GM12874 (cell line): ENCODE measurements around the gene SNCA.

Experiments used
- CTCF ChIP-seq: IDR thresholded peaks from 2 replicates; pipeline ENCODE4 v1.5.1; 2011; ENCODE audit warnings: low read depth, mild to moderate bottlenecking, control low read depth, low read length, moderate library complexity; ENCODE audit not compliant: insufficient read depth

Gene SNCA

GRCh38 chr4:89799071-89799470 lies 37.9 kb downstream of the SNCA start:
- TF ChIP-seq CTCF: no peak

DNA sequence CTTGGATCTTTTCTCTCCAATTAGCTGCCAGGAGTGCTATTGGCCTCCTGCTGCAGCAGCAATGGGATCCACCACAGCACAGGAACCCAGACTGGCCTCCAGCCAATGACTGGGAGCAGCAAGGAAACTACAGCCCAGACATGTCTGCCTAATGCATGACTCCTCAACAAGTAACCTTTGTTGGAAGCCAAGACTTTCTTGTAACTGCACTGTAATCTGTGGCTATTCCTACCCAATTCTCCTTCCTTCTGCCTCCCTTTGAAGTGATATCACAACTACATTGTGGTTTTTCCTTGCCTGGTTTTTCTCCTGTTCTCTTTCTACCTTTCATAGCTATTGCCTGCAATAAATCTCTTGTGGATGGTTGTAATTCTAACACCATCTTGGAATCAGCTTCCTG lies 39.8 kb downstream of the SNCA start:
- TF ChIP-seq CTCF: no peak

- no peak for TF ChIP-seq CTCF
Observed at GRCh38 chr4:89788206-89789072, 48.5 kb downstream of the SNCA start.

DNA sequence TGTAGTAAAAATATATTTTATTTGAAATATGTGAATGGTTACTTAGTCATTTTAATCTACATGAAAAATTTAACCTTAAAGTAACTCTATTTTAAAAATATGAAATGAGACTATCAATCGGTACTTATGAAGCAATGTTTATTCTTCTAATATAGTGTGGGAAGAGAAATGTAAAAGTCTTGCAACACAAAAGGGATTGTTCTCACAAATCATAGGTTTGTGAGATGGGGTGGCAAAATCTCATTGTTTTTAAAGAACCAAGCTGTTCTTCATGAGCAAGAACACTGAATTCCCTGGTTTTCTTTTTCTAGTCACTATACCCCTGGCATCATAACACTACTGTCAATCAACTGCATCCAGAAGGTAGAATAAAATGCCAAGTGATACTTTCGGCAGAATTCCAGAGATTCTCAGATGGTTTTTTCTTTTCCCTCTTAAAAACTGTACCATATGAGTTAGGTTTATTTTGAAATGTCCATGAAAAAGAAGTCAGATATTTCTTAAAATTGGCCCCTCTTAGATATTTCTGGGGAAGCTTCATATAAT lies 52.2 kb downstream of the SNCA start:
- TF ChIP-seq CTCF: no peak

DNA sequence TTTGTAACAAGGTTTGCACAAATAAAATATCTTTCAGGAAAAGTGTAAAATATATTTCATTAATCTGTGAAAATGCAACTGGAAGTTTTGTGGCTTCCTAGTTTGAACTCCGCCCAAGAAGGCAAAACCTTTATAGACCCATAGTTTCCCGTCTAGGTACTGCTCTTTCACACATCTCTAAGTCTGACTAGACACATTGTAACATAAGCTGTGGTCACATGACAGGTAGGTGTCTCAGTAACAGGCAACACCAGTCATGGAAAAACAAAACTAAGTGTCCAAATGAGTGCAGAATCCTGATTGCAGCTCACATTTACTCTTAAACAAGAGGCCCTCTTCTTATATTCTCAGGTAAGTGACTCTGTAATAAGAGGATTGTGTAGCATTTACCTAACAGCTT lies 55.6 kb downstream of the SNCA start:
- no peak for TF ChIP-seq CTCF

- no peak for TF ChIP-seq CTCF
Observed at GRCh38 chr4:89773805-89774204, 63.2 kb downstream of the SNCA start.

- TF ChIP-seq CTCF: no peak
Observed at GRCh38 chr4:89769856-89770255, 67.1 kb downstream of the SNCA start.
